ENCODE data around the gene UTS2R. TPM values are rescaled to one million over a fixed set of nuclear protein-coding genes. Genes with fewer than 3 reads are reported as not detected.

UTS2R gene
- total RNA-seq, 6 donors from 2014 or later: 0.39 TPM; not detected in 5

DNA sequence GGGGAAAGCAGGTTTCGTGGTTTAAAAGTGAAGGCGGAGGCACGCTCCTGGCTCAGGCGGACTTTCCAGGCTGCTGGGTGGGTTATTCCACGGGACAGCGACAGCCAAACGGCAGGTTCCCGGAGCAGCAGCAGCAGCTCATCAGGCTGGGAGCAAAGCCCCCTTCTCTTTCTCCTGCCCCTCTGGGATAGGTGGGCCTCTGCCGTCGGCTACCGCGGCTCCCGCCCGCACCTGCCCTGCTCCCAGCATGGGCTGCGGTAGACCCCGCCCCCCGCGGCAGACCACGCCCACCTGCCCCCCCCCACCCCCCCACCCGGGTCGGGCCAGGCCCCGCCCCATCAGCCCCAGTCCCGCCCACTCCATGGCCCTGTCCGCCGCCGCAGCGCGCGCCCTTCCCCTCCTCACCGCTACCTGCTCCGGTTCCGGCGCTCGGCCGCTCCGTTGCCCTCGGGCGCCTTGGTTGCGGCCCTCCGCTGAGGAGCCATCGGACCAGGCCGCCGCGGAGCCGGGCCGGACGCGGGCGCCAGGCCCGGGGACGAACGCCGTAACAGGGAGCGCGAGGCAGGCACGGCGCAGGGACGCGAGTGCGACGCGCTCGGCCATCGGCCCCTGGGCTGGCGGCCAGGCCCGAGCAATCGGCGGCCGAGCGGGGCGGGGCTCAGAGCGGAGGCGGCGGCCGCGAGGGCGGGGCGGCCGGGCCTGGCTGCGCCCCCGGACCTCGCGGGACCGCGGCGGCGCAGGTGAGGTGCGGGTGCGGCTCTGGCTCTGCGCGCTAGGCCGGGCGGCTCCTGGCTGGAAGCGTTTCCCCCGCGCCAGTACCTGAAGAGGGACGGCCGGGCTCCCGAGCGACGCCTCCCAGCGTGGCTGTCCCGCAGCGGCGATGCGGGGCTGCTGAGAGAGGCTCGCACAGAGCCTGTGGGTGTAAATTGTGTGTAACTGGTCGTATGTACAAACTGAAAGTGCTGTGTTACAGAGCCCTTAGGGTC lies 46.7 kb downstream of the UTS2R start, which contains the start of the genes HEXD and OGFOD3:
HEXD (plus strand) TSS at position 347 of the 986 bp plus-strand sequence. CDS start 1,453 bp downstream, outside the sequence.
OGFOD3 (minus strand) TSS at position 586 of the 986 bp plus-strand sequence; CDS start at position 485, 101 bp downstream.
- ATAC-seq (ENCODE audit: low FRiP score in 2 of 2): peak; percentile 92 to 97
- H3K4me3 ChIP-seq: peak within 1 kb of the TSS; percentile 64 to 93 (median 88)
- 2 to 4% methylated on average over 10 to 70 of the region's 108 CpGs for WGBS, 2 donors
- no peaks in the 10 kb centered on the region for H3K9me3 ChIP-seq
- peak; percentile 86 to 97 for DNase-seq
- peaks cover 19 to 26% (median 23%) of the 10 kb centered on the region in 4 donors for H3K4me1 ChIP-seq
- no peaks in the 10 kb centered on the region for H3K27me3 ChIP-seq
- peak within 1 kb of the TSS; percentile 84 to 94 (median 88) for H3K27ac ChIP-seq
- peaks cover 0 to 19% (median 0%) of the 10 kb centered on the region in 4 donors for H3K36me3 ChIP-seq
- no peak for TF ChIP-seq EP300 (IDR thresholded peaks at IDR 0.05)
- TF ChIP-seq, protein P1, sequence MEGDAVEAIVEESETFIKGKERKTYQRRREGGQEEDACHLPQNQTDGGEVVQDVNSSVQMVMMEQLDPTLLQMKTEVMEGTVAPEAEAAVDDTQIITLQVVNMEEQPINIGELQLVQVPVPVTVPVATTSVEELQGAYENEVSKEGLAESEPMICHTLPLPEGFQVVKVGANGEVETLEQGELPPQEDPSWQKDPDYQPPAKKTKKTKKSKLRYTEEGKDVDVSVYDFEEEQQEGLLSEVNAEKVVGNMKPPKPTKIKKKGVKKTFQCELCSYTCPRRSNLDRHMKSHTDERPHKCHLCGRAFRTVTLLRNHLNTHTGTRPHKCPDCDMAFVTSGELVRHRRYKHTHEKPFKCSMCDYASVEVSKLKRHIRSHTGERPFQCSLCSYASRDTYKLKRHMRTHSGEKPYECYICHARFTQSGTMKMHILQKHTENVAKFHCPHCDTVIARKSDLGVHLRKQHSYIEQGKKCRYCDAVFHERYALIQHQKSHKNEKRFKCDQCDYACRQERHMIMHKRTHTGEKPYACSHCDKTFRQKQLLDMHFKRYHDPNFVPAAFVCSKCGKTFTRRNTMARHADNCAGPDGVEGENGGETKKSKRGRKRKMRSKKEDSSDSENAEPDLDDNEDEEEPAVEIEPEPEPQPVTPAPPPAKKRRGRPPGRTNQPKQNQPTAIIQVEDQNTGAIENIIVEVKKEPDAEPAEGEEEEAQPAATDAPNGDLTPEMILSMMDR (IDR thresholded peaks at IDR 0.05): peak in 5 of 6 experiments; percentile 6 to 63 (median 54)
- peak in 2 of 4 donors; percentile 28 to 79 for TF ChIP-seq POLR2A (IDR thresholded peaks at IDR 0.05)
- peak; percentile 38 to 75 for TF ChIP-seq POLR2AphosphoS5 (IDR thresholded peaks at IDR 0.05)

DNA sequence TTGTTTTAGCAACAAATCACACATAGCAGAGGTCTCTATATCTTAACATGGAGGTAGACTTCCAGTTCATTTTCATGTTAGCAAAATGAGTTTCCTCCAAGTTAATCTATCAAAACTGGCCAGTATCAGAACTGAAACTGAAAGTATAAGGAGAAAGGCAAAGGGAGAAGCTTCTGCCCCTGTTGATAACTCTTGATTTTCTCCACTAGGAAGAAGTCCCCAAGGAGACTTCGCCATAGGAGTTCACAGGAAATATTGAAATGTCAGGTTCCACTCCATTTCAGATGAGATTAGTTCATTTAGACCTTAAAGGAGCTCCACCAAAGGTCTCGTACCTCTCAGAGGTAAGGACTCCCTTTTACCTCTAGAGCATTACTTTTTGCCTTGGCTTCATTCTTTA lies 48.0 kb downstream of the UTS2R start:
- TF ChIP-seq, protein P1 (IDR thresholded peaks at IDR 0.05): peak in 1 of 6 experiments; percentile 6
- no peak for TF ChIP-seq POLR2AphosphoS5 (IDR thresholded peaks at IDR 0.05)
- no peak for DNase-seq
- Histone ChIP-seq H3K9me3 (no peaks in the 10 kb centered on the region), H3K36me3 (peaks cover 0 to 17% (median 0%) of the 10 kb centered on the region in 4 donors), H3K27ac (peak overlapping the region; percentile 21 to 94 (median 74)), H3K27me3 (no peaks in the 10 kb centered on the region), H3K4me1 (peaks cover 18 to 24% (median 21%) of the 10 kb centered on the region in 4 donors), H3K4me3 (peak overlapping the region in 3 of 4 donors; percentile 88 to 93 (median 89))
- no peak for ATAC-seq (ENCODE audit: low FRiP score in 2 of 2)
- 52 to 78% methylated on average over 2 of the region's 2 CpGs for WGBS, 2 donors

DNA sequence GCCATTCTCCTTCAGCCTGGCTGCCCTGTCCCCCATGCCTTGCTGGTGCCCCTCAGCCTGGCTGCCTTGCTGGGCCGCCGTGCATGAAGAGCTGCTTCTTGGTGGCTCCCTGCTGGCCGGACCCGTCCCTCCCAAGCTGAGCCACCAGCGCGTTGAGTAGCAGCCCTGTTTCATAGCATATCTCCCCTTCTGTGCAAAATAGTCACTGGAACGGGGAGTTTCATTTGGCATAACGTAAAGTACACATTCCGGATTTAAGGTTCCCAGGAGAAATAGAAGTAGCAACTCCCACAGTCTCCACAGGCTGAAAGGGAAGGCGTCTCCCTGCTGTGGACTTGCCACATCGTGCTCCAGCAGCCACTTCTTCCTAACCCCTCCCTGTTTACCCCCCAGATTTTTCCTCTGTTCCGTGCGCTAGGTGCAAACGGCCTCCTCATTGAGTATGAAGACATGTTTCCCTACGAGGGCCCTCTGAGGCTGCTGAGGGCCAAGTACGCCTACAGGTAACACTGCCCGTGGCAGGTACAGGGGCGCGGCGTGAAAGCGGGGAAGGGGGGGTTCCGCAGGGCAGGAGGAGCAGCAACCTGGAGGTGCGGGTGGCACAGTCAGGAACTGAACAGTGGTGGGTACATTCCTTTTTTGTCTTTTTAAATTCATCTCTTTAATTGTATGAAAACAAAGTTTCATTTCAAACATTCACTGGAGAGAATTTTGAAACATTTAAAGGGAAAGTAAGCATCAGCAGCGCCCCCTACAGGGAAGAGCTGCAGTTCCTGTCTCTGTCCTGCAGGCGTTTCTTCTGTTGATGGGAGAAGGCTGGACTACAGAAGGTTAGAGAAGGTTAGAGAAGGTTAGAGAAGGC lies 52.7 kb downstream of the UTS2R start:
- Histone ChIP-seq H3K36me3 (peaks cover 0 to 20% (median 2%) of the 10 kb centered on the region in 4 donors), H3K4me1 (peaks cover 7 to 8% (median 8%) of the 10 kb centered on the region in 4 donors), H3K4me3 (no peak overlapping the region), H3K9me3 (no peaks in the 10 kb centered on the region), H3K27me3 (no peaks in the 10 kb centered on the region), H3K27ac (no peak overlapping the region)
- DNase-seq (peak in 1 of 2 donors; percentile 56), ATAC-seq (ENCODE audit: low FRiP score in 2 of 2) (peak; percentile 28 to 75)
- WGBS, 2 donors: 83 to 87% methylated on average over 25 of the region's 25 CpGs
- no peak for TF ChIP-seq POLR2A (IDR thresholded peaks at IDR 0.05)
- TF ChIP-seq, protein P1 (IDR thresholded peaks at IDR 0.05): peak; percentile 28 to 56 (median 51)

DNA sequence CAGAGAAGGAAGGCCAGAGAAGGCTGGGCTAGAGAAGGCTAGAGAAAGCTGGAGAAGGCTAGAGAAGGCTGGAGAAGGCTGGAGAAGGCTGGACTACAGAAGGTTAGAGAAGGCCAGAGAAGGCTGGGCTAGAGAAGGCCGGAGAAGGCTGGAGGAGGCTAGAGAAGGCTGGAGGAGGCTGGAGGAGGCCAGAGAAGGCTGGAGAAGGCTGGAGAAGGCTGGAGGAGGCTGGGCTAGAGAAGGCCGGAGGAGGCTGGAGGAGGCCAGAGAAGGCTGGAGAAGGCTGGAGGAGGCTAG lies 53.2 kb downstream of the UTS2R start:
- ATAC-seq (ENCODE audit: low FRiP score in 2 of 2) (no peak), DNase-seq (no peak)
- WGBS, 2 donors: 91 to 95% methylated on average over 2 of the region's 2 CpGs
- no peaks in the 10 kb centered on the region for H3K27me3 ChIP-seq
- H3K9me3 ChIP-seq: no peaks in the 10 kb centered on the region
- no peak overlapping the region for H3K27ac ChIP-seq
- peaks cover 0 to 24% (median 2%) of the 10 kb centered on the region in 4 donors for H3K36me3 ChIP-seq
- TF ChIP-seq, protein P1 (IDR thresholded peaks at IDR 0.05): no peak
- no peak for TF ChIP-seq EP300 (IDR thresholded peaks at IDR 0.05)
- TF ChIP-seq POLR2A (IDR thresholded peaks at IDR 0.05): no peak
- no peak for TF ChIP-seq POLR2AphosphoS5 (IDR thresholded peaks at IDR 0.05)
- no peak overlapping the region for H3K4me3 ChIP-seq
- H3K4me1 ChIP-seq: peaks cover under 1 to 2% (median 2%) of the 10 kb centered on the region in 4 donors

Small RNA genes within 50 kb of the gene (small RNA-seq; reads per million reads assigned to genes)
- gene RF00019: 0 reads per million in 4 donors

Other genes with a start within 250 kb of the UTS2R start
- gene CCDC57, start 158.9 kb upstream of the UTS2R start, total RNA-seq: 100 to 1,000 TPM in 2 of 6 donors, 10 to 100 TPM in 4; 52.9 to 204 (median 71.8) TPM
- 100 to 1,000 TPM in 3 of 6 donors, 10 to 100 TPM in 3; 33.5 to 134 (median 102) TPM for gene SLC16A3, start 142.7 kb upstream of the UTS2R start, total RNA-seq
- 100 to 1,000 TPM in 4 of 6 donors, 10 to 100 TPM in 2; 80.6 to 228 (median 152) TPM for gene CSNK1D, start 98.1 kb upstream of the UTS2R start, total RNA-seq
- gene CD7, start 54.2 kb upstream of the UTS2R start, total RNA-seq: 10 to 100 TPM in 1 of 6 donors, 1 to 10 TPM in 5; 5.2 to 24.7 (median 7.6) TPM
- 10 to 100 TPM; 17.8 to 50.4 (median 36.2) TPM for gene SECTM1, start 38.0 kb upstream of the UTS2R start, total RNA-seq
- gene TEX19, start 12.5 kb upstream of the UTS2R start, total RNA-seq: not detected
- gene HEXD, start 46.6 kb downstream of the UTS2R start, total RNA-seq: 100 to 1,000 TPM in 2 of 6 donors, 10 to 100 TPM in 4; 33.7 to 250 (median 43.4) TPM
- 10 to 100 TPM; 20.0 to 76.9 (median 38.2) TPM for gene OGFOD3, start 46.8 kb downstream of the UTS2R start, total RNA-seq
- gene CYBC1, start 79.0 kb downstream of the UTS2R start, total RNA-seq: 100 to 1,000 TPM in 3 of 6 donors, 10 to 100 TPM in 3; 74.9 to 193 (median 108) TPM
- gene NARF, start 87.0 kb downstream of the UTS2R start, total RNA-seq: 10 to 100 TPM; 28.9 to 77.8 (median 62.6) TPM
- 10 to 100 TPM; 50.8 to 92.7 (median 58.9) TPM for gene FOXK2, start 148.0 kb downstream of the UTS2R start, total RNA-seq

Measured in upper lobe of left lung (tissue), 6 donors.